HepG2 (cell line): Measurements from ENCODE around the gene ASB8. TPM values are rescaled to one million over a fixed set of nuclear protein-coding genes. Genes with fewer than 3 reads are reported as not detected.

Source experiments
- ATAC-seq: fragments of 200-7000 bp; cut with Tn5 transposase; 3 replicates; pipeline ENCODE4 v1.9.1; 2020; ENCODE audit warnings: mild to moderate bottlenecking, moderate library complexity
- BruUV-seq: library from RNA; stranded (reverse); fragments of 400-500 nt; replicated peaks from 2 replicates; lab custom pipeline; 2021; lab: Mats Ljungman, UMichigan
- CTCF ChIA-PET: fragments of 300-600 bp; formaldehyde crosslinking; extraction: SDS; loops from one replicate; lab custom pipeline; 2021; ENCODE audit warnings: low total read pairs, inconsistent platforms, low intra/inter-chr PET ratio; lab: Yijun Ruan, JAX
- POLR2A ChIA-PET: fragments of 350-600 bp; sonication (Branson Sonifier 250); formaldehyde crosslinking; loops from one replicate; lab custom pipeline; 2020; ENCODE audit warnings: antibody characterized with exemption, inconsistent platforms; lab: Yijun Ruan, JAX
- DNase-seq: peaks from one replicate; pipeline ENCODE4 v3.0.0-alpha.2; 2015; ENCODE audit warnings: low spot score
- FAIRE-seq: peaks from 3 replicates; lab custom pipeline; 2011; peaks lifted over from hg19 to GRCh38; lab: Jason Lieb, UNC
- H2AFZ ChIP-seq: one replicate; pipeline ENCODE4 v1.6.1; 2011; ENCODE audit warnings: low read length, inconsistent platforms
- H3K27ac ChIP-seq: fragments of 300-600 bp; 3 replicates; pipeline ENCODE4 v1.8.0; 2011; ENCODE audit warnings: mixed run types, mild to moderate bottlenecking, mixed read lengths, low read length, inconsistent platforms; ENCODE audit not compliant: insufficient read depth; ENCODE audit errors: extremely low read length
- H3K27me3 ChIP-seq, 2 experiments: fragments of 200-600 bp in 1 of 2; 2 replicates in 1 of 2; 3 replicates in 1 of 2; pipeline versions ENCODE4 v1.6.0 to v1.8.0; 2011; ENCODE audit warnings: low read length in 2 of 2, mild to moderate bottlenecking in 2 of 2, moderate library complexity in 2 of 2, inconsistent platforms in 1 of 2; ENCODE audit not compliant: insufficient read depth in 2 of 2, control insufficient read depth in 1 of 2
- H3K36me3 ChIP-seq, 2 experiments: fragments of 200-600 bp in 1 of 2; replicated peaks in 1 of 2; 2 replicates in 1 of 2; 3 replicates in 1 of 2; pipeline versions ENCODE4 v1.5.1 to v1.8.0; 2011; ENCODE audit warnings: low read length in 2 of 2, inconsistent platforms in 1 of 2; ENCODE audit not compliant: insufficient read depth in 2 of 2, control insufficient read depth in 1 of 2
- H3K4me1 ChIP-seq: 2 replicates; pipeline ENCODE4 v1.5.1; 2012; ENCODE audit warnings: low read length, inconsistent platforms; ENCODE audit not compliant: insufficient read depth
- H3K4me2 ChIP-seq: 2 replicates; pipeline ENCODE4 v1.6.0; 2011; ENCODE audit warnings: low read depth, low read length, inconsistent platforms
- H3K4me3 ChIP-seq, 3 experiments: fragments of 200-600 bp in 1 of 3; sonication (generic), shearing (Covaris generic) in 1 of 3; replicated peaks in 1 of 3; 2 replicates each; pipeline ENCODE4 v1.5.1; 2011 to 2016; ENCODE audit warnings: low read length in 3 of 3, inconsistent platforms in 2 of 3, low read depth in 2 of 3, mild to moderate bottlenecking in 2 of 3, control low read depth in 1 of 3, mixed read lengths in 1 of 3; ENCODE audit not compliant: insufficient read depth in 1 of 3
- H3K79me2 ChIP-seq: one replicate; pipeline ENCODE4 v1.6.1; 2011; ENCODE audit warnings: low read length, inconsistent platforms; ENCODE audit not compliant: insufficient read depth
- H3K9ac ChIP-seq: 2 replicates; pipeline ENCODE4 v1.6.0; 2011; ENCODE audit warnings: mild to moderate bottlenecking, low read depth, low read length, inconsistent platforms; ENCODE audit not compliant: insufficient read depth
- H3K9me3 ChIP-seq: 2 replicates; pipeline ENCODE4 v1.5.1; 2012; ENCODE audit warnings: mild to moderate bottlenecking, low read length
- H4K20me1 ChIP-seq: 2 replicates; pipeline ENCODE4 v1.6.0; 2011; ENCODE audit warnings: inconsistent platforms, mild to moderate bottlenecking, low read length, moderate library complexity; ENCODE audit not compliant: insufficient read depth
- CAMTA2 ChIP-seq: sonication (generic); formaldehyde crosslinking; IDR thresholded peaks from 2 replicates; pipeline ENCODE4 v1.4.0; 2020; ENCODE audit warnings: mild to moderate bottlenecking, missing genetic modification reagents, borderline replicate concordance
- CHCHD3 ChIP-seq: sonication (generic); formaldehyde crosslinking; IDR thresholded peaks from 2 replicates; pipeline ENCODE4 v1.8.0; 2022; ENCODE audit warnings: mild to moderate bottlenecking, missing genetic modification reagents, moderate library complexity
- EP300 ChIP-seq, 3 experiments: sonication (generic) in 1 of 3; formaldehyde crosslinking in 1 of 3; IDR thresholded peaks; 2 replicates each; pipeline versions ENCODE4 v1.5.1 to v1.6.1; 2011 to 2020; ENCODE audit warnings: low read depth in 2 of 3, low read length in 2 of 3, borderline replicate concordance in 1 of 3, improper control_type of control experiment in 1 of 3, mild to moderate bottlenecking in 1 of 3, missing genetic modification reagents in 1 of 3, moderate library complexity in 1 of 3
- GPBP1L1 ChIP-seq: sonication (generic); formaldehyde crosslinking; IDR thresholded peaks from 2 replicates; pipeline ENCODE4 v1.5.0; 2020; ENCODE audit warnings: mild to moderate bottlenecking, missing genetic modification reagents
- HNF1A ChIP-seq, 2 experiments: sonication (generic) in 1 of 2; formaldehyde crosslinking in 1 of 2; IDR thresholded peaks; 2 replicates each; pipeline versions ENCODE4 v1.4.0 to v1.6.1; 2016 to 2020; ENCODE audit warnings: borderline replicate concordance in 1 of 2, low read depth in 1 of 2, mild to moderate bottlenecking in 1 of 2, missing genetic modification reagents in 1 of 2
- IRF2 ChIP-seq: IDR thresholded peaks from 2 replicates; pipeline ENCODE4 v1.6.1; 2018; ENCODE audit warnings: missing genetic modification reagents, missing compliant biosample characterization
- KLF9 ChIP-seq: IDR thresholded peaks from 2 replicates; pipeline ENCODE4 v1.6.1; 2016; ENCODE audit warnings: low read depth
- PHF5A ChIP-seq: IDR thresholded peaks from one replicate; pipeline ENCODE4 v1.6.1; 2018; ENCODE audit warnings: low read depth, missing genetic modification reagents; ENCODE audit not compliant: unreplicated experiment
- RFX1 ChIP-seq: fragments of 450-650 bp; IDR thresholded peaks from 2 replicates; pipeline ENCODE4 v1.6.1; 2017
- RFX3 ChIP-seq: IDR thresholded peaks from 2 replicates; pipeline ENCODE4 v1.6.1; 2016; ENCODE audit warnings: missing biosample characterization, missing genetic modification reagents
- ZMAT5 ChIP-seq: sonication (generic); formaldehyde crosslinking; IDR thresholded peaks from 2 replicates; pipeline ENCODE4 v1.5.0; 2020; ENCODE audit warnings: mild to moderate bottlenecking, low read depth, missing genetic modification reagents, borderline replicate concordance
- ZNF180 ChIP-seq: sonication (generic); formaldehyde crosslinking; IDR thresholded peaks from 2 replicates; pipeline ENCODE4 v1.4.0; 2020; ENCODE audit warnings: low read depth, missing genetic modification reagents, borderline replicate concordance
- ZNF326 ChIP-seq: sonication (generic); formaldehyde crosslinking; IDR thresholded peaks from 2 replicates; pipeline ENCODE4 v1.4.0; 2020; ENCODE audit warnings: missing genetic modification reagents, borderline replicate concordance
- ZNF562 ChIP-seq: sonication (generic); formaldehyde crosslinking; IDR thresholded peaks from 2 replicates; pipeline ENCODE4 v1.8.0; 2022; ENCODE audit warnings: missing genetic modification reagents, borderline replicate concordance
- ZNF704 ChIP-seq: sonication (generic); formaldehyde crosslinking; IDR thresholded peaks from 2 replicates; pipeline ENCODE4 v1.8.1; 2023; ENCODE audit warnings: mild to moderate bottlenecking, inconsistent platforms, moderate library complexity, missing genetic modification reagents, borderline replicate concordance
- WGBS: methylation state at CpG from one replicate; pipeline ENCODE4 v1.1.6; 2017; ENCODE audit warnings: low lambda C conversion rate; 5-methylcytosine and 5-hydroxymethylcytosine counted together
- in situ Hi-C: cut with HindIII; loops from 2 replicates; pipeline ENCODE4 v1.10.0; 2017; ENCODE audit warnings: low pct_unique_long_range_greater_than_20kb; ENCODE audit not compliant: extremely low pct_ligation_motif_present
- intact Hi-C: fragments of 100-400 bp; cut with micrococcal nuclease; formaldehyde crosslinking; loops from one replicate; pipeline ENCODE4 v1.10.0; 2022; ENCODE audit not compliant: unreplicated experiment
- polyA plus RNA-seq, 8 experiments: library from polyadenylated mRNA; depleted of rRNA in 3 of 8; stranded (reverse) in 7 of 8; unstranded in 1 of 8; fragments of >200 nt; fragmentation: Illumina TruSeq in 4 of 8; extraction: Trizol in 4 of 8; gene quantifications; 2 replicates each; pipeline versions ENCODE4 v1.2.1 to v1.2.3, GENCODE V29; 2011 to 2016; ENCODE audit warnings: low read depth in 4 of 8, missing spikeins in 1 of 8, mixed read lengths in 1 of 8; ENCODE audit not compliant: insufficient read depth in 1 of 8
- total RNA-seq, 5 experiments: library from RNA; depleted of rRNA; stranded (reverse); fragments of >200 nt; fragmentation: Illumina TruSeq; extraction: Trizol; gene quantifications; 2 replicates each; pipeline ENCODE4 v1.2.3, GENCODE V29; 2016; ENCODE audit warnings: low read depth in 1 of 5

The ASB8 gene
- total and polyA plus RNA-seq, 2 of the 13 experiments (the other 11 are each of a cell fraction or from before 2014, with no cell fraction given) = 14.0 to 15.5 TPM

GRCh38 chr12:48142818-48143674 is 14.3 kb downstream of the ASB8 start (continued):
- TF ChIP-seq GPBP1L1 (CRISPR knock-in tag) (no peak), ZNF326 (CRISPR knock-in tag) (no peak), IRF2 (CRISPR knock-in tag) (no peak), PHF5A (CRISPR knock-in tag) (no peak), CAMTA2 (no peak), KLF9 (CRISPR knock-in tag) (no peak)

- no peak overlapping the region for H3K4me2 ChIP-seq
- POLR2A ChIA-PET = no interaction called here
- H3K27me3 ChIP-seq = no peaks in the 10 kb centered on the region; a peak in 1 of 5 replicates
- FAIRE-seq (no peak), DNase-seq (no peak), ATAC-seq (no peak)
- in situ Hi-C loops = no loop called here
- H4K20me1 ChIP-seq = no peaks in the 10 kb centered on the region
- no peak overlapping the region for H2AFZ ChIP-seq
- CTCF ChIA-PET = no interaction called here
- no TSS peak for BruUV-seq
- no peaks in the 10 kb centered on the region for H3K79me2 ChIP-seq
- no peaks in the 10 kb centered on the region for H3K36me3 ChIP-seq
- H3K4me1 ChIP-seq = no peaks in the 10 kb centered on the region
- no peaks in the 10 kb centered on the region for H3K9me3 ChIP-seq
- intact Hi-C loops = no loop called here
- H3K4me3 ChIP-seq = no peak overlapping the region
- 69% methylated on average over 4 of the region's 5 CpGs for WGBS
- no peak overlapping the region for H3K9ac ChIP-seq
- H3K27ac ChIP-seq = no peak overlapping the region
- no peak for TF ChIP-seq ZNF180 (CRISPR knock-in tag)
- TF ChIP-seq ZNF704 (CRISPR knock-in tag) = no peak
- no peak for TF ChIP-seq EP300 (IDR thresholded peaks at IDR 0.05; ENCODE audit: low read depth in 2 of 2, low read length in 2 of 2)
- TF ChIP-seq EP300 (CRISPR knock-in tag; IDR thresholded peaks at IDR 0.05; ENCODE audit: borderline replicate concordance) = no peak
- no peak for TF ChIP-seq RFX3 (CRISPR knock-in tag)
- no peak for TF ChIP-seq HNF1A (IDR thresholded peaks at IDR 0.05; ENCODE audit: low read depth)
- no peak for TF ChIP-seq HNF1A (CRISPR knock-in tag; IDR thresholded peaks at IDR 0.05; ENCODE audit: borderline replicate concordance)
- TF ChIP-seq ZNF562 (CRISPR knock-in tag) = no peak
- TF ChIP-seq CHCHD3 (CRISPR knock-in tag) = no peak
- no peak for TF ChIP-seq ZMAT5 (CRISPR knock-in tag)
- TF ChIP-seq RFX1 = no peak
Measured at GRCh38 chr12:48135027-48135426, 22.3 kb downstream of the ASB8 start.
